AG08396 (cell line): ENCODE results near the gene SRPRB.
"Not testable (repeated sequence)": the region's sequence is repeated elsewhere in the genome, so short reads cannot be mapped to it uniquely, and the experiment has no call there.

ENCODE experiments used
- DNase-seq: peaks from one replicate; pipeline ENCODE4 v3.0.0; 2012; ENCODE audit warnings: low spot score, mixed read lengths

Gene SRPRB

GRCh38 chr3:133777807-133778568, 27.6 kb upstream of the SRPRB start:
- no peak for DNase-seq

DNA sequence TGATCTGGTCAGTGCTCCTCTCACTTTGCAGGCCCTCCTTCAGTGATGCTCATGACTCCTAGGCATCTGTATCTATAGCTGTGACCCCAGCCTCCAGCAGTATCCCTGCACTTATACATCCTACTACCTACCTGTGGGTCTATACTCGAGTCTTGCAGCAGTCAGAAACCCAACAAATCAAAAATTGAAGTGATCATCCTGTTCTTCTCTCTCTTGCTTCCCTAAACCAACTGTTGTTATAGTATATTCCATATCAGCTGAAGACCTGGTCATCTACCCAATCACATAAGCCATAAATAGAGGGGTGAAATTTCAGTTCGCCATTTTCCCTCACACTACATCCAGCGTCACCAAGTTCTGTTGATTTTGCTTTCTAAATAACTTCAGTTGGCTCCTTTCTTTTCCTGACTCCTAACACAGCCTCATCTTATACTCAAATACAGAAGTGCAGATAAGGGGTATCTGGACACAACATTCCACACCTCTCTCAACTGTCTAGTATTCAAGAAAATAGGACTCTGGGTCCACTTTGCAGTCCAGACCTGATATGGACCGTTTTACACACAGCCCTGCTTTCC, 25.9 kb upstream of the SRPRB start:
- DNase-seq = no peak

GRCh38 chr3:133780756-133781155, 24.9 kb upstream of the SRPRB start:
- DNase-seq = not testable (repeated sequence)

- no peak for DNase-seq
These were observed 24.0 kb upstream of the SRPRB start for GRCh38 chr3:133781570-133781969.

DNA sequence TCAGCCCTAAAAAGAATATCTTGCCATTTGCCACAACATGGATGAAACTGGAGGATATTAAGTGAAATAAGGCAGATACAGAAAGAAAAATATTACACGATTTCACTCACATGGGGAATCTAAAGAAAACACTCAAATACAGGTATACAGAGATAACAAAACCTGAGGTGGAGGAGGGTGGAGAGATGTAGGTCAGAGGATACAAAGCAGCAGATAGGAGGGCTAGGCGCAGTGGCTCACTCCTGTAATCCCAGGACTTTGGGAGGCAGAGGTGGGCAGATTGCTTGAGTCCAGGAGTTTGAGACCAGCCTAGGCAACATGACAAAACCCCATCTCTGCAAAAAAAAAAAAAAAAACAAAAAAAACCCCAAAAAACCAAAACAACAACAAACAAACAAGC, 23.2 kb upstream of the SRPRB start:
- DNase-seq = no peak

DNA sequence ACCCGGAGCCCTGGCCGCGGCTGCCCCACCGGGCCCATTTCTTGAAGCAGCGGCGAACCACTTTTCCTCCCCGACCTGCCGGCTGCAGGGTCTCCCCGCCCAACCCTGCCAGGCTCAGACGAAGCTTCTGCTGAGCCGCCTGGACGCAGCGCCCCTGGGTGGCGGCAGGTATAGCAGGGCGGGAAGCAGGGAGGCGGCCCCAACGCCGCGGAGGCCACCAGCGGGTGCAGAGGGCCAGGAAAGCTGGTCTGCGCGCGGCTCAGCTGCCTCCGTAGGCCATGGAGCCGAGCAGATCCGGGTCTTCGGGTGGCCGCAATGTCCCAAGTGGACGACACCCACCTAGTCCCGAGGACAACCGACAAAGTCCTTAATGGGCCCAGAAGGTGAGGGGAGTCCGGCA, 21.9 kb upstream of the SRPRB start:
- DNase-seq = no peak

GRCh38 chr3:133788024-133788423, 17.6 kb upstream of the SRPRB start:
- DNase-seq = no peak

DNA sequence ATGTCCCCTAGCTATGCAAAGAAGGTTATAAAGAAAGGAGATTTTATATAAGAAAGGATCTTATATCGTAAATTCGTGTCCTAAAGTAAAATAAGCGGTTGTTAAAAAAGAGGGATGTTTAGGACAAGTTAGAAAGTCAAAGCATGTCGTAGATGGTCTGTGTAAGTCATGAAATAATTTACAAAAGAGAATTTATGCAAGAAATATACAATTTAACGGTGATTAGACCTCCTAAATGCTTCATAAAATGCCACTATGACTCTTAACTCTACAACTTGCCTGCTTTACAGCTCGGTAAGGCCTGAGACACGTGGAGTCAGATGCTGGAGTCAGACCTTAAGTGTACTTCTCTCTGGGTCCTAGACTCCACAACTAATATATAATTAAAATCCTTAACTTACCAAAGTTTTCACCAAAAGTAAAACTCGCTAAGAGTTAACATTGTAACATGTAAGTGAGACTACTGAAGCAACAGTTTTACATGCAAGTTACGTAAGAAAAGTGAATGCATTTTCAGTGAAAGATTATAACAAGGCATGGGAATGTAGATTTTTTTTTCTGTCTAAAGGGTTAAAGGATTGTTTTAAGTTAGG, 13.3 kb upstream of the SRPRB start:
- no peak for DNase-seq

DNA sequence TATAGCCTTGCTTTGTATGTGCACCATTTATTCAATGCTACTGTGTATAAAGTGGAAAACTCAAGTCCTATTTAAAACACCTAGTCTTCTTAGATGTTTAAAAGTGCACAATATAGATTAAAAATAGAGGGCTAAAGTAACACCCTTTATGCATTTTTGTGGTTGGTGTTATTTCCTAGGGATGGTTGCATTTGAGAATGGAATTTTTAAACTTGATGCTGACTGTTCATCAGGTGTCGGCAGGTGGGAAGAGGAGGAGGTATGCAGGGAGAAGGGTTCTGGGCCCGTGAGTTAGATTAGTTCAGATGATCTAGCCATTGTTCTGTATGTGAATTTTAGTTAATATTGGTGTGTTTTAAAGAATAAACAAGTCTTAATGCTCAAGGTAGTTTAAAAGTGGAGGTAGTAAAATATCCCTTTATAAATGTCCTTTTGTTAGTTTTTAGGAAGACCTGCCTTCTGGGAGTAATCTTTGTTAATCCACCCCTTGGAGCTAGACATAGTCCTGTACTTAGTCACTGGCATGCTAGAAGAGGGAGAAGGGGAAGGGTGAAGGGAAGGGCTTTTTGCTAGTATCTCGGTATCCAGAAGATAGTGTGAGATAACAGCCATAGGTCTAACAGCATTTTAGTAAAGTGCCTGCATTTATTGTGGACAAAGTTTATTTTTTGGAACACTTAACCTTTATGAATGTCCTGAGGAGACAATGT, 8.1 kb upstream of the SRPRB start:
- no peak for DNase-seq

DNA sequence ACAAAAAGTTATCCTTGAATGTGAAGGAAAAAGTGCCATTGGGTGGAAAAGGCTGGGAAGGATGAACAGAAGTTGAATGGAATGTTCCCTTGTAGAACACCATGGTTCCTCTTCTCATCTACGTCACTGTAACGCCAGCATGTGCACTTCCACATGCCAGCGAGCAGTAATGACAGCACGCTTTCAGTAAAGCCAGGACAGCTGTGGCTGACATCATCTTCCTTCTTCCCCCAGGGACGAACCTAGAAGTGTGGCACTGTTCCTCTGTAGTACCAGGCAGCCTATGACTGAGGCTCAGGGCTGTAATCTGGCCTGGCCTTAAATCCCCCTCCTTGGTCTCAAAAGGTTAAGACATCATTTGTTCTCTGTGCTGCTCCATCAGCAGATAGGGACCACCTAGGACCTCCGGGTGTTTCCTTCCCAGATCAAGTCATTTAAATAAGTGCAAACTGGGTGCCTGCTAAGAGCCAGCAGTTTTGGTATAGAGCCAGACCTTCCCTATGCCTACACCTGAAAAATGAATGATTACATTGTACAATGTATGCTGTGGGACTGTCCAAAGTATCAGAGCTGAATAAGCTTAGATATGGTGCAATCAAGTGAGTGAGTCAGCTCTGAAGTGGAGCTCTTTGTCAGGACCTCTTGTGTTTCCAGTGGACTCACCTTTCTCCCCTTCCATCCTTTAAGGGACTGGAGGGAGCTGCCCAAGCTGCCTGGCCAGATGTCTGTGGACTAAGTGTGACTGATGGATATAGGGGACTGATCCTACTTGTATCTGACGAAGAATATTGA, 5.6 kb upstream of the SRPRB start:
- no peak for DNase-seq

GRCh38 chr3:133803469-133803868, 2.1 kb upstream of the SRPRB start:
- DNase-seq = no peak

GRCh38 chr3:133804896-133805295, 719 bp upstream of the SRPRB start:
- DNase-seq = no peak

- no peak for DNase-seq
These were observed 272 bp upstream of the SRPRB start for GRCh38 chr3:133805384-133805701.

GRCh38 chr3:133812872-133813271, 7.3 kb downstream of the SRPRB start:
- no peak for DNase-seq

DNA sequence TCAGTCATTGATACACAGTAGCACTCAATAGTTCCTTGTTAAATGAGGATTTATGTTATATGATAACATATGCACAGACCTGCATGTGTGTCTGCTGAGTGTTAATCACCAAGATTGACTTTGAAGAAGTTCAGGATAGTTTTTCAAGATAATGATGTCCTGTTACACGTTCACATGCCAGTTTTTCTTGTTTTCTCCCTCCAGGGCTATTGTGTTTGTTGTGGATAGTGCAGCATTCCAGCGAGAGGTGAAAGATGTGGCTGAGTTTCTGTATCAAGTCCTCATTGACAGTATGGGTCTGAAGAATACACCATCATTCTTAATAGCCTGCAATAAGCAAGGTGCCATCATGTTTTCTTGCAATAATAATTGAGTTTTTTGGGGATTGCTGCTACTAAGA, 9.8 kb downstream of the SRPRB start:
- DNase-seq = no peak

- DNase-seq = no peak
These were observed 14.5 kb downstream of the SRPRB start for GRCh38 chr3:133820129-133820528.

GRCh38 chr3:133820889-133821675, 15.5 kb downstream of the SRPRB start:
- DNase-seq = no peak

DNA sequence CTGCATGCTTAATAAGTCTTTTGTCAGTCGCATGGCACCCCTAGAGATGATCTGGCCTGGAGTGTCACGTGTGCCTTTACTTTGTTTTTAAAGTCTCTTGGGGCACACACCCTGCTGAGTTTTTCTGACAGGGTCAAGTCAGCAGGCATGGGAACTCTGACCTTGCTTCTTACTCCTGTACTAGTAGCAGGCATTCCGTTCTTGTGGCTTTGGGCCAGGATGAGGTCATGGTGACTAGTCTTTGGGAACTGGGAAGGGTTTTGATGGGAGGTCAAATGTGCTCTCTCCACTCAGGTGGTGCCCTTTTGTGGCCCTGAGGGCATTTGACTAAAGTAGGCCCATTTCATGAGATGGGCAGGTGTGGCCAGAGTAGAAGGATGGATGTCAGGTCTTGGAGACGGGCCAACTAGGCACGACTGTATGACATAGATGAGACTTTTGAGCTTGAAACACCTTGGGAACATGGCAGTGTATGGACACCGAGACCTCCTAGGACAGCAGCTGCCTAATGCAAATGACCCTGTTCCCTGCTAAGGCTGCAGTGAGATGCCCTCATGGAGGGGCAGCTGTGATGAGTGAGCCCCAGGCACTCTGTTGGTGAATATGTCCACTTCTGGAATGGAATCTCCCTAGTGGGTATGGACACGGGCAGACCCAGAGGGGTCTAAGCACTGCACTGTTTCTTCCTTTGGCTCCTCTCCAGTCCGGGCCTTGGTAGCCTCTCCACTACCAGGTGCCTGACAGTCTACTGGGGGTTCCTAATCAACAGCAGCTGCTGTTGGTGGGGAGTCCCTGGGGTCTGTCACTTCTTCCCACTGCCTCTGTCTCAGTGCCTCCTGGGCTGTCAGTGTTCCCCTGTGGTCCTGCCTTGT, 16.4 kb downstream of the SRPRB start:
- peak; percentile 78 for DNase-seq

GRCh38 chr3:133824961-133825485, 19.4 kb downstream of the SRPRB start:
- DNase-seq = no peak
